ENCODE data around the gene NRDC. TPM values are rescaled to one million over a fixed set of nuclear protein-coding genes. Genes with fewer than 3 reads are reported as not detected.
"Not testable (repeated sequence)": the region's sequence is repeated elsewhere in the genome, so short reads cannot be mapped to it uniquely, and the experiment has no call there.

The NRDC gene
- total RNA-seq, 1 donor from 2014 or later, result 122 TPM

DNA sequence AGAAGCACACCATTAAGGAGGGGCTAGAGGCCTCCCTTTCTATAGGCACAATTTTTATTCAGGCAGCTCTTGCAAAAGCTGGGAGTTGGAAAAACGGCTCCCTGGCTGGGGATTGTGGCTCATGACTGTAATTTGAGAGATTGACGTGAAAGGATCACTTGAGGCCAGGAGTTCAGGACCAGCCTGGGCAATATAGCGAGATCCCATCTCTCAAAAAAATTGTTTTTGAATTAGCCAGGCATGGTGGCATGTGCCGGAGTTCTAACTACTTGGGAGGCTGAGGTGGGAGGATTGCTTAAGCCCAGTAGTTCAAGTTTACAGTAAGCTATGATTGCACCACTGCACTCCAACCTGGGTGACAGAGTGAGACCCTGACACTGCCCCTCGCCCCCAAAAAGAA, 23.9 kb upstream of the NRDC start:
- no peak for DNase-seq (ENCODE audit: low spot score)
- TF ChIP-seq CTCF (IDR thresholded peaks at IDR 0.05), result no peak
- Mint-ChIP-seq H3K4me1 (ENCODE audit: low read depth) (peaks cover 42% of the 10 kb centered on the region), H3K27ac (ENCODE audit: unreplicated experiment) (no peak overlapping the region), H3K4me3 (ENCODE audit: unreplicated experiment) (no peak overlapping the region), H3K27me3 (ENCODE audit: low read depth) (no peaks in the 10 kb centered on the region), H3K9me3 (ENCODE audit: low read depth) (peaks cover 5% of the 10 kb centered on the region), H3K36me3 (ENCODE audit: low read depth) (no peaks in the 10 kb centered on the region)

GRCh38 chr1:51901151-51901550, 22.6 kb upstream of the NRDC start:
- Mint-ChIP-seq H3K4me3 (ENCODE audit: unreplicated experiment) (no peak overlapping the region), H3K36me3 (ENCODE audit: low read depth) (no peaks in the 10 kb centered on the region), H3K4me1 (ENCODE audit: low read depth) (peaks cover 42% of the 10 kb centered on the region), H3K27me3 (ENCODE audit: low read depth) (no peaks in the 10 kb centered on the region), H3K9me3 (ENCODE audit: low read depth) (no peaks in the 10 kb centered on the region), H3K27ac (ENCODE audit: unreplicated experiment) (no peak overlapping the region)
- DNase-seq (ENCODE audit: low spot score), result no peak
- no peak for TF ChIP-seq CTCF (IDR thresholded peaks at IDR 0.05)

- Mint-ChIP-seq H3K9me3 (ENCODE audit: low read depth) (peaks cover under 1% of the 10 kb centered on the region), H3K27ac (ENCODE audit: unreplicated experiment) (peak overlapping the region; percentile 18), H3K36me3 (ENCODE audit: low read depth) (no peaks in the 10 kb centered on the region), H3K4me3 (ENCODE audit: unreplicated experiment) (no peak overlapping the region), H3K27me3 (ENCODE audit: low read depth) (no peaks in the 10 kb centered on the region), H3K4me1 (ENCODE audit: low read depth) (peaks cover 38% of the 10 kb centered on the region)
- no peak for TF ChIP-seq CTCF (IDR thresholded peaks at IDR 0.05)
- DNase-seq (ENCODE audit: low spot score), result no peak
Measured at GRCh38 chr1:51899022-51899421, 20.5 kb upstream of the NRDC start.

DNA sequence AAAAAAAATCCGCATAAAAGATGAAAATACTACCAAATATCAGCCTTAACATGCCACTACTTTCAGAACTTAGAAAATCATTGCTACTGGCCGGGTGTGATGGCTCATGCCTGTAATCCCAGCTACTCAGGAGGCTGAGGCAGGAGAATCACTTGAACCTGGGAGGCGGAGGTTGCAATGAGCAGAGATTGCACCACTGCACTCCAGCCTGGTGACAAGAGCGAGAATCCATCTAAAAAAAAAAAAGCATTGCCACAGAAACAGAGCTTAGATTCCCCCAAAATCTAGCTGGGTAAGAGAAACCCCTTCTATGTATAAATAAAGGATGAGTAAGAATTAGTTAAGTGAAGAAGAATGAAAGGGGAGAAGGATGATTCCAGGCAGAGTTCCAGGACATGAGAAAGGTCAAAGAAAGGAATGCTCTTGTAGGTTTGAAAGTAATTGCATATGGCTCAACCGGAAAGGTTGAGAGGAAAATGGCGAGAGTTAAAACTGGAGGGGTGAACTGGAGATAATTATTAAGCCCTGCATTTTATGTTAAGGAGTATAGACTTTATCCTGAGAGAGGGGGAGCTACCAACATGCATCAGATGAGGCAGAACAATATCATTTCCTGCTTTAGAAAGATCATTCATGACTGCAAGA, 19.7 kb upstream of the NRDC start:
- Mint-ChIP-seq H3K36me3 (ENCODE audit: low read depth) (no peaks in the 10 kb centered on the region), H3K27ac (ENCODE audit: unreplicated experiment) (peak overlapping the region; percentile 94), H3K4me1 (ENCODE audit: low read depth) (peaks cover 38% of the 10 kb centered on the region), H3K9me3 (ENCODE audit: low read depth) (peaks cover 3% of the 10 kb centered on the region), H3K4me3 (ENCODE audit: unreplicated experiment) (no peak overlapping the region), H3K27me3 (ENCODE audit: low read depth) (no peaks in the 10 kb centered on the region)
- TF ChIP-seq CTCF (IDR thresholded peaks at IDR 0.05), result no peak
- DNase-seq (ENCODE audit: low spot score), result no peak

DNA sequence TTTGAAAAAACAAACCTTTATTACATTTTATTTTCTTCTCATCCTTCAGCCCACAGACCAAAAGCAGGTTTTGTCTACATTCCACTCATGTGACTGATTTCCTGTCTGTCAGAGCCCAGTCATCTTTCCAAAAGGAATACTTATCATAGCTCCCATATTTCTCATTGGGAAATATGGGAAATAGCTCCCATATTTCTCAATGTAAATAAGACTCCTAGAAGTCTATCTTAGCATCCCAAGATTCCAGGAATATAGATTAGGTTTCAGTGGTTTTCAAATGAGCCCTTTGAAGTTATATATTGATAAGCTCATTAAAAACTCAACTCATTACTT, 19.1 kb upstream of the NRDC start:
- Mint-ChIP-seq H3K4me1 (ENCODE audit: low read depth) (peaks cover 38% of the 10 kb centered on the region), H3K9me3 (ENCODE audit: low read depth) (peaks cover 3% of the 10 kb centered on the region), H3K36me3 (ENCODE audit: low read depth) (no peaks in the 10 kb centered on the region), H3K27me3 (ENCODE audit: low read depth) (no peaks in the 10 kb centered on the region), H3K27ac (ENCODE audit: unreplicated experiment) (peak overlapping the region; percentile 94), H3K4me3 (ENCODE audit: unreplicated experiment) (no peak overlapping the region)
- DNase-seq (ENCODE audit: low spot score), result no peak
- TF ChIP-seq CTCF (IDR thresholded peaks at IDR 0.05), result no peak

GRCh38 chr1:51894748-51895147, 16.2 kb upstream of the NRDC start:
- H3K4me3 Mint-ChIP-seq (ENCODE audit: unreplicated experiment); H3K27ac Mint-ChIP-seq (ENCODE audit: unreplicated experiment); H3K9me3 Mint-ChIP-seq (ENCODE audit: low read depth); H3K36me3 Mint-ChIP-seq (ENCODE audit: low read depth); H3K27me3 Mint-ChIP-seq (ENCODE audit: low read depth); DNase-seq (ENCODE audit: low spot score): not testable (repeated sequence)
- H3K4me1 Mint-ChIP-seq (ENCODE audit: low read depth), result peaks cover 33% of the 10 kb centered on the region

All from chondrocyte (in vitro differentiated cells).